HG02610 (cell line): ENCODE measurements around the gene IHH.

Experiments used
- ATAC-seq: cut with Tn5 transposase; IDR thresholded peaks from one replicate; pipeline ENCODE4 v1.9.1; 2021; ENCODE audit warnings: mild to moderate bottlenecking, moderate library complexity; ENCODE audit not compliant: unreplicated experiment

Gene IHH

GRCh38 chr2:219076253-219076652 is 15.5 kb upstream of the IHH start:
- ATAC-seq = no peak

DNA sequence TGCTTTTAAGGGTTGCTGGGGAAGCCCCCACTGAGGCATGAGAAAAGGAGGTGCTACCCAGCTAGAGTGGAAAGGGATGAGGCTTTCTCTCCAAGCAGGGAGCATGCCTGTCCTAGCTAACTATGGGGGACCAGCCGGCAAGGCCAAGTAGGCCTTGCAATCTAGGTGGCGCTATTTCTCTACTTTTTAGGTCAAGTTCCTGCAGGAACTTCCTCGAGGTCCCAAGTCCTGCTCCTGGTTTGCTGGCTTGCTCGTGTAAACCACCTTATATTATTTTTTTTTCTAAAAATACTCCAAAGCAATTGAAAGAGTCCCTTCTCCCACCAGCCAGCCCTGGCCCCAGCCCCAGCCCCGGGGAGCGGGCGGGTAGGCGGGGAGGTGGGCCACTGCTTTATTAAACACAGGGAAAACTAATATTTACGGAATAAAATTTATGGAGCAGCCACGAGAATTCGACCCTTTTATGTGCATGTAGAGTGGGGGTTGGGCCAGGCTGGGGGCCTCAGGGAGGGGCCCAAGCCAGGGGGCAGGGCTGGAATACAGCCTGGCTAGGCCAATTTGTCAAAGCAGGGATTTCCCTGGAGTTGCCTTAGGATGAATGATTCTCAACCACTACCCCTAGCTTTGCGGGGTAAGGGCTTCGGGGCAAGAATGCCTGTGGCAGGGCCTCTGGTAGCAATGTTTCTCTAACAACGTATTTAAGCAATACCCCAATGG is 12.8 kb upstream of the IHH start:
- ATAC-seq = no peak

DNA sequence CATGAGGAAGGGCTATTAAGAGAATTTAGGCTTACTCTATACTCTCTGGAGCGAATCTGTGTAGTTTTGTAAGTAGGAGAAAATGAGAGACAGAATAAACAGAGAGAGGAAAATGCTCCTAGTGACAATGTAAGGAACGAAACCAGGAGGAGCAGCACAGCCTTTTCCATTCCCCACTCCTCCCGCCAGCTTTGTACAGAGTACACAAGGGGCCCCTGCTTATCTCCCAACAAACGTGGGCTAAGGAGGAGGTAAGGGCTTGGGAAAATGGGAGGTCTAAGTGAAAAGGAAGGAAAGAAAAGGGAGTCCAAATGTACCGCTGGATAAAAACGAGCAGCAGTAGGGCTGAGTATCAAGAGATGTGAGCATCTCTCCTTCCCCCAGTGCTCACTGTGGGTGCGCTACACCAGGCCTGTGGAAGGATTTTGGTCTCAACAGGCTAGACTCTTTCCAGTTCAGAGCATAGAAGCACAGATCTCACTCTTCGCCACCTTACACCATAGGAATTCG is 12.1 kb upstream of the IHH start:
- ATAC-seq = no peak

- ATAC-seq = no peak
These were observed 10.6 kb upstream of the IHH start for GRCh38 chr2:219071131-219071816.

- no peak for ATAC-seq
These were observed 4.8 kb upstream of the IHH start for GRCh38 chr2:219065484-219065883.

DNA sequence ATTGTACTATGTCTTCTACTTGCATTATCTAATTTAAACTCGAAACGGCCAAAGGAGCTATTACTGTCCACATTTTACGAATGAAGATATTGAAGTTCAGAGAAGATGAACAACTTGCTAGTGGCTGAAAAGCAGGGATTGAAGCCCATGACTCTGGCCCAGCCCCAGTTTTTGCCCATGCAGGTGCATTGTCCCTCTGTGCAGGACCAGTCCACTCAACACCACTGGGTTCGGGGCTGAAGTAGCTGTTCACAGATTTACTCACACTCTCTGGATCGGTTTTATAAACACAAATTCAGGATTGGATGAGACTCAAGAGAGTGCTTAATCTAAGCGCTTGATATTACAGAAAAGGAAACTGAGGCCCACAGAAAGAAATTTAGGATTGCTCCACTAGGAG is 1.4 kb upstream of the IHH start:
- no peak for ATAC-seq

DNA sequence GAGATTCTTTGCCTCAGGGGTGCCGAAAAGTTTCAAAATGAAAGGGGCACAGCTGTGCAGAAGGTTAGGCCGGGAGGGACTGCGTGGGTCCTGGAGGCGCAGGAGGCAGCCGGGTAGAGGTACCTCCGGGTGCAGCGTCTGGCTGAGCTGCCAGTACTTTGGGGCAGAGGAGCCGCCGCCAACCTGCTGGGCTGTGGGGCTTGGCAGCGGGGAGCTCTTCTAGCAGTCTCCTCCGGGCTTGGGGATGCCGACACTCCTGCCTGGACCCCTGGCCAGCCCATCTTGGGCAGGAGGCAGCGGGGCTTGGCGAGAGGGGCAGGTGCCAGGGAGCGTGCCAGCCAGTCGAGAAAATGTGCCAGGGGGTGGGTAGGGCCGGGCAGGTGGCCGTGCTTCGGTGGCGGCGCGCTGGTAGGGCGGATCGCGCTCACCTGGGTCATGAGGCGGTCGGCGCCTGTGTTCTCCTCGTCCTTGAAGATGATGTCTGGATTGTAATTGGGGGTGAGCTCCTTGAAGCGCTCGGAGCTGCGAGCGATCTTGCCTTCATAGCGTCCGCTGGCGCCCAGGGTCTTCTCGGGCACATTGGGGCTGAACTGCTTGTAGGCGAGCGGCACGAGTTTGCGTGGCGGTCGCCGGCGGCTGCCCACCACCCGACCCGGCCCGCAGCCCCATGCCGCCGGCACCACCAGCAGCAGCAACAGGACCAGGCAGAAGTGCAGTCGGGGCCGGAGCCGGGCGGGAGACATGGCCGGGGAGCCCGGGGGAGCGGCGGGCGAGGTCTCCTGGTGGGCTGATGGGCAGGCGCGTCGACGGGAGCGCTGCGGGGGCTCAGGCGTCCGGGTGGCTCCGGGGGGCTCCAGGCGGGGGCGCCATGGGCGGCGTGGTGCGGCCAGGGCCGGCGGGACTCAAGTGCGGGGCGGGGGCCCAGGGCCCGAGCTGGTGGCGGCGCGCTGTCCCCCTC is 717 bp downstream of the IHH start:
- ATAC-seq = no peak

DNA sequence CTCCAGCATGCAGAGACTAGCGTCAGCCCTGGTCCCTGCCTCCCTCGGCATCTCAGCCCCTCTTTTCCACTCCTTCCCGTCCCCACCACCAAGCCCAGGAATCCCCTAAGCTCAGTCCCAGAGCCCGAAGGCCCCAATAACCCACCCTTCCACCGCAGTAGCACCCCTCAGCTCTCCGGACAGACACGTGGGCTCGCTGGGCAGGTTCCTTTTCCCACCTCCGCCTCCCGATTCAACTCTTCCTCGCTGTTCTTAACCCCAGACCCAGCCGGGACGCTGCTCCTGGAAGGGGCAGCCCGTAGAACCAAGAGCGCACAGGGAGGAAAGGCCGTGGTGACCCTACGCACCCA is 1.4 kb downstream of the IHH start:
- no peak for ATAC-seq

GRCh38 chr2:219058541-219059374 is 2.0 kb downstream of the IHH start:
- no peak for ATAC-seq

DNA sequence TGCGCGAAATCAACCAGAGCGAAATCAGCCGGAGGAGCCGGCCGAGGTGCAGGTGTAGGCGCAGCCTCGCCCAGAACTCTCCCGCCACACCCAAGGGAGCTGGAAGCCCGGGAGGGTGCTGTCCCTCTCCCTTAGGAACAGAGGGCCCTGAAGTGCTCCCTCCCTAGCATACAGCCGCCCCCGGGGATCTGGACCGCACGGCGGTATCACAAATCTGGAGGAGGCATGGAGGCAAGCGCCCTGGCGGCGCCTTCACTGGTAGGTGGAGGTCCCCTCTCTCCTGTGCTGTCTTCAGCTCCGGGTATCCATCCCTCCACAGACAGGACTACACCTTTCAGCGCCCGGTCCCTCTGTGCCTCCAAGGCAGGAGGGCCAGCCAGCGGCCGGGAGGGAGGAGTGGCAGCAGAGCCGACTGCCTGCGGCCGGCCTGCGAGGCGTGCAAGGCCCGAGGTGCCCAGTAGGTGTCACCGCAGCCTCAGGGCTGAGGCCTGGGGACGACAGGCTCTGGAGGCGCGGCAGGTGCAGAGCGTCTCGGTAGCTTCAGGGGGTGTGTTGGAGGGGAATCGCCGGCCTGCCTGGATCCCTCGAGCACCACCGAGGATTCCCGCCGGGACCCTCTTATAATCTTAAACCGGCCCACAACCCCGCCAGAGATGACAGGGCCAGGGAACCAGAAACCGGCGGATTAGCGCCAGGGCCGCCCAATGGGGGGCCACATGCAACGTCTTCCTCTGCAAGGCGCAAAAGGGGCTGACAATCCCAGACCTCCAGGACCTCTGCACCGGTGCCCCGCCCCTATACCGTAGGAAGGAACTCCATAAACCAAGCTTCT is 2.8 kb downstream of the IHH start:
- ATAC-seq = peak; percentile 89

GRCh38 chr2:219056896-219057708 is 3.6 kb downstream of the IHH start:
- no peak for ATAC-seq

DNA sequence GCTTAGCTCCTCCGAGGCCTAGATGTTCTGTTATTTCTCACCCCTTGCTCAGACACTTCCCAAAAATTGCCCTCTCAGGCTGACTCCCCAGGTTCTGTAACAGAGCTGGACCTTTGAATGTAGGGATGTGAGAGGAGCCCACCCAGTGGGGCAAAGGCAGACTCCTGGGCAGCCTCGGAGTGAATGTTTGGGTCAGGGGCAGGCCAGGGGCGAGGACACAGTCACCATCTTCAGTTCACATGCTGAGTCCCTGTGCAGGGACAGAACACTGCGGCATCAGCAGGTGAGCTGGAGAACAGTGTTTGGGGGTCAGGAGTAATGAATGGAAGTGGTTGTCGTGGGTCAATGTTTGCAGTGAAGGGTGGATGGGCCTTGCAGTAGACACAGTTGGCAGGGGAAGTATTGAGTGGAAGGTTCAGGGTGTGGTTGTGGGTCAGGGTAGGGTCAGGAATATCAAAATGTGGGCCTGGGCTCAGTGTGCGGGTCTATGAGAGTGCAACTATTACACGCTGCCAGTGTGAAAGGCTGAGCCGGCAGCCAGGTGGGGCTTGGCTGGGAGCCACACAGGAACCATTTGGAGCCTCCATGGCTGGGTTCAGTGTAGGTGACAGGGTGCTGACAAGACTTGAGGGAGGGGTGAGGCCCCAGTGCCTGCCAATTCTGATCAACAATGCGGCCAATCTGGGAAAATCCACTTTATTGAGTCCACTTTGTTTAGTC is 4.4 kb downstream of the IHH start:
- no peak for ATAC-seq

- no peak for ATAC-seq
These were observed 5.5 kb downstream of the IHH start for GRCh38 chr2:219054956-219055903.

- no peak for ATAC-seq
These were observed 11.4 kb downstream of the IHH start for GRCh38 chr2:219049282-219049681.

DNA sequence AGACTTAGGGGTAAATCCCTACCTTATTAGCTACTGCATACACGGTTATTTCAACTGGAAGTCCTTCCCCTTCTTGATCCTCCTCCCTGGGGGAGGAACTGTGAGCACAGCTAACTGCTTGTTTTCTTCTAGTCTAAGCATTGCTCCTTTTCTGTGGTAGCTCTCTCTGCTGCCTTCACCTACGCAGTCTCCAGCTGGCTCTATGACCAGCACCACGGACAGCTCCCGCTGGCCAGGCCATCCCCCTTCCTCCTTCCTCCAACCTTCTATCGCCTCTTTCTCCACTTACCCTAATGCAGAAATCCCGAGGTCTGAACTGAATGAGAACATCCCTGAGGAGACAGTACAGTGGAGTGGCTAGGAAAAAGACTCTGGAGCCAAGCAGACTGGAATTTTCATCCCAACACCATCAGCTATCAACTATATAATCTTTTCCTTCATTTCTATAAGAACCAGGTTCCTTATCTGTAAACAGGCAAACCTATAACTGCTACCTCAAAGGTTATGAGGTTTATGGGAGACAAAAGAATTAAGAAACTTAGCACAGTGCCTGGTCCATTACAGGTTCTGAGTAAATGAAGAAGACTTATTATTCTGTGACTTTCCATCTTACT is 14.7 kb downstream of the IHH start:
- no peak for ATAC-seq

- ATAC-seq = no peak
These were observed 18.0 kb downstream of the IHH start for GRCh38 chr2:219042750-219043149.

DNA sequence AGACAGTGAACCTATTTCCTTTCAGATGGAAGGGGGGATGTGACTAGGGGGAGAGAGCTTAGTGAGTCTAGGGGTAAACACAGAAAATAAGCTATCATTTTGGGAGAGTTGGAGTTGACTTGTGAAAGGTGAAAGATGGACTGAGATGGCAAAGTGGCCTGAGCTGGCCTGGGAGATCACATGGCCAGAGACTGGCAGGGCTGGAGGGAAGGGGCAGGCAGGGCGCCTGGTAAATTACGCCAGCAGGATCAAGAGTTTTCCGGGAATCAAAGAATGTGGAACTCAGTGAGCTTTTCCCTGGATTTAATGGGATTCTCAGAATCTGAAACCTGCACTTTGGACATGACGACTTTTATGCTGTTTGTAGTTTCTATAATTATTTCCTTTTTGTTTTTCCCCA is 18.6 kb downstream of the IHH start:
- no peak for ATAC-seq
